Activated CD4-positive, alpha-beta T cell treated with anti-CD3 and anti-CD28 coated beads for 4 hours (primary cell): ENCODE measurements around the gene USP46.
A peak's percentile ranks its signal among the peaks of the same experiment; 100 is the strongest.

Experiments used
- DNase-seq, 2 donors: peaks; one replicate each; pipeline ENCODE4 v3.0.0-alpha.2; 2020

Gene USP46

GRCh38 chr4:52568351-52568750, 90.8 kb downstream of the USP46 start:
- DNase-seq: no peak

- no peak for DNase-seq
These were observed 92.7 kb downstream of the USP46 start for GRCh38 chr4:52566136-52567031.

GRCh38 chr4:52560844-52561280, 98.2 kb downstream of the USP46 start:
- no peak for DNase-seq

- no peak for DNase-seq
These were observed 103.8 kb downstream of the USP46 start for GRCh38 chr4:52555356-52555716.

- no peak for DNase-seq
These were observed 104.3 kb downstream of the USP46 start for GRCh38 chr4:52554612-52555355.

GRCh38 chr4:52552778-52553177, 106.3 kb downstream of the USP46 start:
- no peak for DNase-seq

GRCh38 chr4:52551487-52551886, 107.6 kb downstream of the USP46 start:
- no peak for DNase-seq

- DNase-seq: no peak
These were observed 108.9 kb downstream of the USP46 start for GRCh38 chr4:52550186-52550585.

GRCh38 chr4:52548818-52549570, 110.1 kb downstream of the USP46 start:
- no peak for DNase-seq

GRCh38 chr4:52546449-52546848, 112.7 kb downstream of the USP46 start:
- DNase-seq: no peak

- peak; percentile 33 to 50 for DNase-seq
These were observed 113.7 kb downstream of the USP46 start for GRCh38 chr4:52545099-52546069.
